Tibial artery (tissue), 4 donors: Measurements from ENCODE around the gene CENPQ.

Experiments
- DNase-seq, 2 donors: peaks; one replicate each; pipeline ENCODE4 v3.0.0-alpha.2; 2019
- H3K27ac ChIP-seq, 2 donors: fragments of 200-600 bp; sonication (generic) in 1 of 2; 1 replicate in 1 of 2; 2 replicates in 1 of 2; pipeline ENCODE4 v1.5.1; 2018 to 2019; ENCODE audit warnings: mild to moderate bottlenecking in 1 of 2
- H3K27me3 ChIP-seq, 2 donors: fragments of 200-600 bp; sonication (generic) in 1 of 2; one replicate each; pipeline versions ENCODE4 v1.5.1 to v1.6.0; 2016 to 2019
- H3K36me3 ChIP-seq, 3 donors: fragments of 200-600 bp; sonication (generic) in 2 of 3; one replicate each; pipeline ENCODE4 v1.5.1; 2016 to 2019; ENCODE audit warnings: mild to moderate bottlenecking in 2 of 3
- H3K4me1 ChIP-seq, 4 donors: fragments of 200-600 bp; sonication (generic) in 2 of 4; 1 replicate in 3 of 4; 2 replicates in 1 of 4; pipeline ENCODE4 v1.5.1; 2016 to 2019
- H3K4me3 ChIP-seq, 2 donors: fragments of 200-600 bp; sonication (generic) in 1 of 2; 1 replicate in 1 of 2; 2 replicates in 1 of 2; pipeline ENCODE4 v1.5.1; 2018 to 2019; ENCODE audit warnings: mild to moderate bottlenecking in 2 of 2
- H3K9me3 ChIP-seq, 3 donors: fragments of 200-600 bp; sonication (generic) in 1 of 3; one replicate each; pipeline ENCODE4 v1.5.1; 2016 to 2019
- intact Hi-C: fragments of 100-400 bp; cut with DNase I; formaldehyde crosslinking; loops from one replicate; pipeline ENCODE4 v1.15.0; 2023; ENCODE audit warnings: low total_unique reads
- TF ChIP-seq, protein P1 (sequence below), 2 experiments: fragments of 200-600 bp in 1 of 2; fragments of 450-650 bp in 1 of 2; IDR thresholded peaks; one replicate each; pipeline ENCODE4 v1.5.1; 2017 to 2019; ENCODE audit warnings: antibody characterized with exemption in 2 of 2, mild to moderate bottlenecking in 1 of 2, moderate library complexity in 1 of 2

The CENPQ gene

DNA sequence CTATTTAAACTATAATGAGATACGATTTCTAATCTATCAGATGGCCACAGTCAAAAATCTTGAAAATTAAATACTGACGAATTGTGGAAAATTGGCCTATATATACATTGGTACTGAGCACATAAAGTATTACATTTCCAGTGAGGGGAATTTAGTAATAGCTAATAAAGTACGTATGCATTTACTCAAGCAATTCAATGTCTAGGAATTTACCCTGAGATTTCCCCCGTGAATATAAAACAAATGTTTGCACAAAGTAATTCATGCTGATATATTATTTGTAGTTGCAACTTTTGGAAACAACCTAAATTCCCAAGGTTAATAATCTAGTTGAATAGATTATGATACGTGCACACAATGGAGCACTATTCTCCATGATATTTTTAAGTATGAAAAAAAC is 72.6 kb downstream of the CENPQ start:
- Histone ChIP-seq H3K4me1 (no peaks in the 10 kb centered on the region), H3K4me3 (no peak overlapping the region), H3K27me3 (no peaks in the 10 kb centered on the region), H3K27ac (no peak overlapping the region), H3K36me3 (no peaks in the 10 kb centered on the region), H3K9me3 (no peaks in the 10 kb centered on the region)
- DNase-seq: no peak
- intact Hi-C loops: no loop called here
- TF ChIP-seq, protein P1, sequence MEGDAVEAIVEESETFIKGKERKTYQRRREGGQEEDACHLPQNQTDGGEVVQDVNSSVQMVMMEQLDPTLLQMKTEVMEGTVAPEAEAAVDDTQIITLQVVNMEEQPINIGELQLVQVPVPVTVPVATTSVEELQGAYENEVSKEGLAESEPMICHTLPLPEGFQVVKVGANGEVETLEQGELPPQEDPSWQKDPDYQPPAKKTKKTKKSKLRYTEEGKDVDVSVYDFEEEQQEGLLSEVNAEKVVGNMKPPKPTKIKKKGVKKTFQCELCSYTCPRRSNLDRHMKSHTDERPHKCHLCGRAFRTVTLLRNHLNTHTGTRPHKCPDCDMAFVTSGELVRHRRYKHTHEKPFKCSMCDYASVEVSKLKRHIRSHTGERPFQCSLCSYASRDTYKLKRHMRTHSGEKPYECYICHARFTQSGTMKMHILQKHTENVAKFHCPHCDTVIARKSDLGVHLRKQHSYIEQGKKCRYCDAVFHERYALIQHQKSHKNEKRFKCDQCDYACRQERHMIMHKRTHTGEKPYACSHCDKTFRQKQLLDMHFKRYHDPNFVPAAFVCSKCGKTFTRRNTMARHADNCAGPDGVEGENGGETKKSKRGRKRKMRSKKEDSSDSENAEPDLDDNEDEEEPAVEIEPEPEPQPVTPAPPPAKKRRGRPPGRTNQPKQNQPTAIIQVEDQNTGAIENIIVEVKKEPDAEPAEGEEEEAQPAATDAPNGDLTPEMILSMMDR (IDR thresholded peaks at IDR 0.05): no peak

GRCh38 chr6:49539102-49539501 is 75.9 kb downstream of the CENPQ start:
- Histone ChIP-seq H3K4me3 (no peak overlapping the region), H3K9me3 (no peaks in the 10 kb centered on the region), H3K27me3 (no peaks in the 10 kb centered on the region), H3K27ac (no peak overlapping the region), H3K36me3 (no peaks in the 10 kb centered on the region), H3K4me1 (no peaks in the 10 kb centered on the region)
- TF ChIP-seq, protein P1 (IDR thresholded peaks at IDR 0.05): no peak
- intact Hi-C loops: no loop called here
- DNase-seq: no peak

GRCh38 chr6:49540614-49541013 is 77.4 kb downstream of the CENPQ start:
- Histone ChIP-seq H3K27ac (no peak overlapping the region), H3K27me3 (no peaks in the 10 kb centered on the region), H3K4me1 (no peaks in the 10 kb centered on the region), H3K9me3 (no peaks in the 10 kb centered on the region), H3K36me3 (no peaks in the 10 kb centered on the region), H3K4me3 (no peak overlapping the region)
- intact Hi-C loops: no loop called here
- TF ChIP-seq, protein P1 (IDR thresholded peaks at IDR 0.05): no peak
- DNase-seq: no peak

- H3K4me3 ChIP-seq: no peak overlapping the region
- H3K36me3 ChIP-seq: no peaks in the 10 kb centered on the region
- no peaks in the 10 kb centered on the region for H3K4me1 ChIP-seq
- intact Hi-C loops: no loop called here
- no peak overlapping the region for H3K27ac ChIP-seq
- H3K9me3 ChIP-seq: no peaks in the 10 kb centered on the region
- H3K27me3 ChIP-seq: no peaks in the 10 kb centered on the region
- DNase-seq: no peak
- TF ChIP-seq, protein P1 (IDR thresholded peaks at IDR 0.05): no peak
Observed at GRCh38 chr6:49541210-49541724, 78.1 kb downstream of the CENPQ start.

- no peaks in the 10 kb centered on the region for H3K9me3 ChIP-seq
- H3K27ac ChIP-seq: no peak overlapping the region
- no peak overlapping the region for H3K4me3 ChIP-seq
- DNase-seq: no peak
- no peaks in the 10 kb centered on the region for H3K36me3 ChIP-seq
- H3K27me3 ChIP-seq: no peaks in the 10 kb centered on the region
- TF ChIP-seq, protein P1 (IDR thresholded peaks at IDR 0.05): no peak
- intact Hi-C loops: no loop called here
- no peaks in the 10 kb centered on the region for H3K4me1 ChIP-seq
Observed at GRCh38 chr6:49541936-49542335, 78.8 kb downstream of the CENPQ start.
